PC-3 (cell line): Measurements from ENCODE around the gene MEF2B. TPM values are rescaled to one million over a fixed set of nuclear protein-coding genes. Genes with fewer than 3 reads are reported as not detected.

Experiments used
- ATAC-seq: fragments of 200-7000 bp; cut with Tn5 transposase; 2 replicates; pipeline ENCODE4 v1.9.1; 2020; ENCODE audit warnings: mild to moderate bottlenecking, moderate library complexity
- BruUV-seq: library from RNA; stranded (reverse); fragments of 400-500 nt; replicated peaks from 2 replicates; lab custom pipeline; 2021; lab: Mats Ljungman, UMichigan
- CTCF ChIA-PET: fragments of 300-600 bp; sonication (Branson Sonifier 250); formaldehyde crosslinking; loops from one replicate; lab custom pipeline; 2022; ENCODE audit warnings: antibody characterized with exemption; lab: Charles Lee
- POLR2A ChIA-PET: fragments of 300-600 bp; sonication (Branson Sonifier 250); formaldehyde crosslinking; loops from one replicate; lab custom pipeline; 2022; ENCODE audit warnings: antibody characterized with exemption; ENCODE audit not compliant: unreplicated experiment; lab: Charles Lee
- DNase-seq: peaks from one replicate; pipeline ENCODE4 v3.0.0-alpha.2; 2015
- H2AFZ ChIP-seq: fragments of 300-600 bp; sonication (generic); 2 replicates; pipeline ENCODE4 v1.6.0; 2016; ENCODE audit warnings: antibody characterized with exemption, low read length
- H3F3A ChIP-seq: fragments of 300-600 bp; sonication (generic); one replicate; pipeline ENCODE4 v1.6.0; 2017; ENCODE audit warnings: antibody characterized with exemption, low read length, control low read depth, mild to moderate bottlenecking; ENCODE audit not compliant: unreplicated experiment
- H3K27ac ChIP-seq: fragments of 300-600 bp; sonication (generic); 2 replicates; pipeline ENCODE4 v1.5.1; 2016; ENCODE audit warnings: mild to moderate bottlenecking, low read length
- H3K27me3 ChIP-seq: fragments of 300-600 bp; sonication (generic); 2 replicates; pipeline ENCODE4 v1.6.1; 2016; ENCODE audit warnings: low read length, mixed read lengths
- H3K36me3 ChIP-seq: fragments of 300-600 bp; sonication (generic); 2 replicates; pipeline ENCODE4 v1.6.1; 2016; ENCODE audit warnings: low read depth, mixed run types, low read length, mixed read lengths
- H3K4me1 ChIP-seq: fragments of 300-600 bp; sonication (generic); 2 replicates; pipeline ENCODE4 v1.5.1; 2016; ENCODE audit warnings: low read length; ENCODE audit not compliant: insufficient read depth
- H3K4me2 ChIP-seq: fragments of 300-600 bp; sonication (generic); 2 replicates; pipeline ENCODE4 v1.6.0; 2016; ENCODE audit warnings: low read length
- H3K4me3 ChIP-seq: fragments of 300-600 bp; sonication (generic); 2 replicates; pipeline ENCODE4 v1.5.1; 2016; ENCODE audit warnings: mild to moderate bottlenecking, low read length, mixed read lengths
- H3K79me2 ChIP-seq: fragments of 300-600 bp; sonication (generic); 2 replicates; pipeline ENCODE4 v1.6.1; 2017; ENCODE audit warnings: low read length, mixed read lengths
- H3K9ac ChIP-seq: fragments of 300-600 bp; sonication (generic); 2 replicates; pipeline ENCODE4 v1.6.0; 2016; ENCODE audit warnings: mild to moderate bottlenecking, low read length
- H3K9me2 ChIP-seq: fragments of 300-600 bp; sonication (generic); replicated peaks from 2 replicates; pipeline ENCODE4 v1.6.1; 2016; ENCODE audit warnings: mixed run types, low read length, mixed read lengths
- H3K9me3 ChIP-seq: fragments of 300-600 bp; sonication (generic); 2 replicates; pipeline ENCODE4 v1.6.1; 2016; ENCODE audit warnings: low read length, mixed read lengths
- H4K20me1 ChIP-seq: fragments of 300-600 bp; sonication (generic); 2 replicates; pipeline ENCODE4 v1.6.1; 2016; ENCODE audit warnings: low read length, mixed read lengths
- CTCF ChIP-seq: fragments of 300-600 bp; sonication (generic); conservative IDR thresholded peaks from 2 replicates; pipeline ENCODE4 v1.5.1; 2017; ENCODE audit warnings: antibody characterized with exemption, low read depth, mild to moderate bottlenecking, low read length
- EZH2 ChIP-seq: fragments of 300-600 bp; sonication (generic); IDR thresholded peaks from one replicate; pipeline ENCODE4 v1.6.1; 2017; ENCODE audit warnings: antibody characterized with exemption, mild to moderate bottlenecking, low read length; ENCODE audit not compliant: unreplicated experiment
- EZH2phosphoT487 ChIP-seq: fragments of 300-600 bp; sonication (generic); IDR thresholded peaks from 2 replicates; pipeline ENCODE4 v1.6.1; 2018; ENCODE audit warnings: mild to moderate bottlenecking, antibody characterized with exemption, low read length, borderline replicate concordance
- intact Hi-C: fragments of 100-400 bp; cut with micrococcal nuclease; formaldehyde crosslinking; loops from 2 replicates; pipeline ENCODE4 v1.9.0; 2023
- total RNA-seq: library from RNA; depleted of rRNA; stranded (reverse); fragments of >200 nt; gene quantifications from 2 replicates; pipeline ENCODE4 v1.2.3, GENCODE V29; 2014

The MEF2B gene
- total RNA-seq, 1 experiment from 2014 or later, result 0.22 TPM

DNA sequence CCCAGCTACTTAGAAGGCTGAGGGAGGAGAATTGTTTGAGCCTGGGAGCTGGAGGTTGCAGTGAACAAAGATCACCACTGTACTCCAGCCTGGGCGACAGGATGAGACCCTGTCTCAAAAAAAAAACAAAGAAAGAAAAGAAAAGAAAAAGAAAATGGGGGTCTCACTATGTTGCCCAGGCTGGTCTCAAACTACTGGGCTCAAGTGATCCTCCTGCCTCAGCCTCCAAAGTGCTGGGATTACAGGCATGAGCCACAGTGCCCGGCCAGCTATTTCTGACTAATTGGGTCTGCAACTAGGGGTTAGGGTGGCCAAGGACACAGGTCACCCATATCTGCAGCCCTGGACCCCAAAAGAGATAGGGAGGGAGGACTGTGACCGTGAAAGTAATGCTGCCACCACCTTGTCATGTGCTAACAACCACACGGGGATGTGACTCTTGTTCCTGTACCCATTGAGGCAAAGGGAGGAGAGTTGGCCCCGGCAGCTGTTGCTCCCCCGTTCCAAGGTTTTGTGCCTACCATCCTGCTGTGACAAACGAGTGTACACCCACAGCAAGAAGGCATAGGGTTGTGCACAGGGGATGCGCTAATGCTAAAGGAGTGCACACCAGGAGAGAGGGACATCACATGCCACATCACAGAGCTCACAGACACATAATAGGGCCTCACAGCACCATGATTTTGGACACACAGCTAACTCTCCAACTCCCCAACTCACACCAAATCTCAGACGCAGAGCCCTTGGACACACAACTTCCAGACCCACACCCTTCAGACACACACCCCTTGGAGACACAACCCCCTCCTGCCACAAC, 619 bp downstream of the MEF2B start:
- Histone ChIP-seq H3K4me1 (no peaks in the 10 kb centered on the region), H3K9me3 (no peaks in the 10 kb centered on the region), H3F3A (no peaks in the 10 kb centered on the region), H3K4me3 (no peak overlapping the region), H3K36me3 (no peaks in the 10 kb centered on the region), H3K79me2 (no peaks in the 10 kb centered on the region), H3K9ac (no peak overlapping the region), H2AFZ (no peak overlapping the region), H3K27ac (no peak overlapping the region), H3K9me2 (no peaks in the 10 kb centered on the region), H4K20me1 (no peaks in the 10 kb centered on the region), H3K4me2 (peak overlapping the region; percentile 46), H3K27me3 (no peaks in the 10 kb centered on the region)
- ATAC-seq (no peak), DNase-seq (no peak)
- ChIA-PET CTCF (no interaction called here), POLR2A (no interaction called here)
- TF ChIP-seq EZH2 (no peak), CTCF (no peak)
- no TSS peak for BruUV-seq
- intact Hi-C loops, result no loop called here

GRCh38 chr19:19167612-19168011, 2.5 kb downstream of the MEF2B start:
- Histone ChIP-seq H2AFZ (no peak overlapping the region), H3K4me3 (no peak overlapping the region), H3K4me1 (no peaks in the 10 kb centered on the region), H3K27me3 (no peaks in the 10 kb centered on the region), H3K36me3 (no peaks in the 10 kb centered on the region), H3F3A (no peaks in the 10 kb centered on the region), H4K20me1 (no peaks in the 10 kb centered on the region), H3K4me2 (no peak overlapping the region), H3K79me2 (no peaks in the 10 kb centered on the region), H3K27ac (no peak overlapping the region), H3K9ac (no peak overlapping the region), H3K9me2 (no peaks in the 10 kb centered on the region), H3K9me3 (no peaks in the 10 kb centered on the region)
- BruUV-seq, result no TSS peak
- intact Hi-C loops, result no loop called here
- DNase-seq, result no peak
- TF ChIP-seq EZH2 (no peak), EZH2phosphoT487 (no peak), CTCF (no peak)
- ChIA-PET POLR2A (no interaction called here), CTCF (interaction anchor here (0.6 kb wide), 1 partner anchor 104 kb away, joined by 3 read pairs; the partner anchor contains the start of gene SLC25A42)
- no peak for ATAC-seq

DNA sequence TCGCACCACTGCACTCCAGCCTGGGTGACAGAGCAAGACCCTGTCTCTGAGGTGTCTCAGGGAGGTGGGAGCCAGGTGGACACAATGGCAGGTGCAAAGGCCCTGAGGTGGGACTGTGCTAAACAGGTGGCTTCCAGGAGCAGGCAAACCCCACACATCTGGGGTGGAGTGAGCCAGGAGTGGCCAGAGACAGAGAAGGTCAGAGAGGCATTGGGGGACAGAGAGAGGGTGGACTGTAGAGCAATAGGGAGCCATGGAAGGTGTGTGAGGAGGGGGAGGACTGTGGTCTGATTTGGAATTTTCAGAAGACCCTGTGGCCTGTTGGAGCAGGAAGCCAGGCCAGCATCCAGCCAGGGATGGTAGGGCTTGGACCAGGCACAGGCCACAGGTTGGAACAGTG, 4.7 kb downstream of the MEF2B start:
- no peak for DNase-seq
- no peak overlapping the region for H3K9ac ChIP-seq
- no peak for ATAC-seq
- no peaks in the 10 kb centered on the region for H3K9me3 ChIP-seq
- TF ChIP-seq EZH2phosphoT487 (no peak), CTCF (no peak), EZH2 (no peak)
- H3K4me1 ChIP-seq, result no peaks in the 10 kb centered on the region
- H2AFZ ChIP-seq, result no peak overlapping the region
- ChIA-PET POLR2A (no interaction called here), CTCF (no interaction called here)
- no peaks in the 10 kb centered on the region for H4K20me1 ChIP-seq
- no peaks in the 10 kb centered on the region for H3K27me3 ChIP-seq
- no peaks in the 10 kb centered on the region for H3K9me2 ChIP-seq
- H3K36me3 ChIP-seq, result no peaks in the 10 kb centered on the region
- no TSS peak for BruUV-seq
- no peaks in the 10 kb centered on the region for H3K79me2 ChIP-seq
- intact Hi-C loops, result no loop called here
- H3F3A ChIP-seq, result no peaks in the 10 kb centered on the region
- no peak overlapping the region for H3K27ac ChIP-seq
- no peak overlapping the region for H3K4me2 ChIP-seq
- H3K4me3 ChIP-seq, result no peak overlapping the region
